Nephron progenitor cell (in vitro differentiated cells): Measurements from ENCODE around the gene KIAA1217.

Experiments used
- DNase-seq: peaks from one replicate; pipeline ENCODE4 v3.0.0; 2021
- H3K27ac Mint-ChIP-seq: 2 replicates; pipeline ENCODE4 v1.8.0; 2021; ENCODE audit warnings: mild to moderate bottlenecking, moderate library complexity, mixed read lengths
- H3K27me3 Mint-ChIP-seq: 2 replicates; pipeline ENCODE4 v1.8.0; 2021; ENCODE audit warnings: mild to moderate bottlenecking, low read depth, mixed read lengths; ENCODE audit not compliant: poor library complexity
- H3K36me3 Mint-ChIP-seq: 2 replicates; pipeline ENCODE4 v1.8.0; 2021; ENCODE audit warnings: low read depth, mixed read lengths
- H3K4me1 Mint-ChIP-seq: 2 replicates; pipeline ENCODE4 v1.8.0; 2021; ENCODE audit warnings: mixed read lengths
- H3K4me3 Mint-ChIP-seq: 2 replicates; pipeline ENCODE4 v1.8.0; 2021; ENCODE audit warnings: mild to moderate bottlenecking, moderate library complexity, mixed read lengths
- H3K9me3 Mint-ChIP-seq: 2 replicates; pipeline ENCODE4 v1.8.0; 2021; ENCODE audit warnings: mild to moderate bottlenecking, moderate library complexity, mixed read lengths
- TF ChIP-seq, protein P1 (sequence below): fragments of 200-600 bp; sonication (generic); IDR thresholded peaks from 2 replicates; pipeline ENCODE4 v1.5.0; 2021; ENCODE audit warnings: antibody characterized with exemption

The KIAA1217 gene

DNA sequence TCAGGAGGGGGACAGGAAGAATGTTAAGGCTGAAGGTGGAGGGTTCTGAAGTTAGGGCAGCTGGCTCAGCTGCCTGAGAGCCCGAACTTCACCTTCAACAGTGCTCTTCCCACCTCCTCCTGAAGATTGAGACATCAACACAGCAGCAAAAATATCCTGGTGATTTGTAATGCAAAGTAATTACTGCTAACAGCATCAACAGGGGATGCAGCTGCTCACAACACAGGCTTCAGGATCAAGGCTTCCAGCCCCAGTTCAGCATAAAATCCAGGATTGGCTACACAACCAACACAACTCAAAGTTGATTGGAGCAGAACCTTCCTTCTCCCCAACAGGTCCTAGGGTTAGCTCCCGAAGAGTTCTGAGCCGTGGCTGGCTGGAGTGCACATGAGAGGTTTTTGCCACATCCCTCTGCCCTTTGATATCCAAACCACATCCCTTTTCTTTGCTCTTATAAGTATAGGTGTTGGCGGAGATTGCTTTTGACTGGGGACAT is 242.4 kb downstream of the KIAA1217 start:
- Mint-ChIP-seq H3K27ac (peak overlapping the region; percentile 79), H3K4me3 (no peak overlapping the region), H3K9me3 (no peaks in the 10 kb centered on the region), H3K4me1 (peaks cover 50% of the 10 kb centered on the region), H3K36me3 (peaks cover 24% of the 10 kb centered on the region), H3K27me3 (no peaks in the 10 kb centered on the region)
- DNase-seq: no peak
- TF ChIP-seq, protein P1, sequence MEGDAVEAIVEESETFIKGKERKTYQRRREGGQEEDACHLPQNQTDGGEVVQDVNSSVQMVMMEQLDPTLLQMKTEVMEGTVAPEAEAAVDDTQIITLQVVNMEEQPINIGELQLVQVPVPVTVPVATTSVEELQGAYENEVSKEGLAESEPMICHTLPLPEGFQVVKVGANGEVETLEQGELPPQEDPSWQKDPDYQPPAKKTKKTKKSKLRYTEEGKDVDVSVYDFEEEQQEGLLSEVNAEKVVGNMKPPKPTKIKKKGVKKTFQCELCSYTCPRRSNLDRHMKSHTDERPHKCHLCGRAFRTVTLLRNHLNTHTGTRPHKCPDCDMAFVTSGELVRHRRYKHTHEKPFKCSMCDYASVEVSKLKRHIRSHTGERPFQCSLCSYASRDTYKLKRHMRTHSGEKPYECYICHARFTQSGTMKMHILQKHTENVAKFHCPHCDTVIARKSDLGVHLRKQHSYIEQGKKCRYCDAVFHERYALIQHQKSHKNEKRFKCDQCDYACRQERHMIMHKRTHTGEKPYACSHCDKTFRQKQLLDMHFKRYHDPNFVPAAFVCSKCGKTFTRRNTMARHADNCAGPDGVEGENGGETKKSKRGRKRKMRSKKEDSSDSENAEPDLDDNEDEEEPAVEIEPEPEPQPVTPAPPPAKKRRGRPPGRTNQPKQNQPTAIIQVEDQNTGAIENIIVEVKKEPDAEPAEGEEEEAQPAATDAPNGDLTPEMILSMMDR: no peak

GRCh38 chr10:24452030-24452429 is 243.1 kb downstream of the KIAA1217 start:
- no peak overlapping the region for H3K27ac Mint-ChIP-seq
- no peaks in the 10 kb centered on the region for H3K27me3 Mint-ChIP-seq
- TF ChIP-seq, protein P1: no peak
- peaks cover 17% of the 10 kb centered on the region for H3K36me3 Mint-ChIP-seq
- no peaks in the 10 kb centered on the region for H3K9me3 Mint-ChIP-seq
- H3K4me3 Mint-ChIP-seq: no peak overlapping the region
- no peak for DNase-seq
- peaks cover 54% of the 10 kb centered on the region for H3K4me1 Mint-ChIP-seq

DNA sequence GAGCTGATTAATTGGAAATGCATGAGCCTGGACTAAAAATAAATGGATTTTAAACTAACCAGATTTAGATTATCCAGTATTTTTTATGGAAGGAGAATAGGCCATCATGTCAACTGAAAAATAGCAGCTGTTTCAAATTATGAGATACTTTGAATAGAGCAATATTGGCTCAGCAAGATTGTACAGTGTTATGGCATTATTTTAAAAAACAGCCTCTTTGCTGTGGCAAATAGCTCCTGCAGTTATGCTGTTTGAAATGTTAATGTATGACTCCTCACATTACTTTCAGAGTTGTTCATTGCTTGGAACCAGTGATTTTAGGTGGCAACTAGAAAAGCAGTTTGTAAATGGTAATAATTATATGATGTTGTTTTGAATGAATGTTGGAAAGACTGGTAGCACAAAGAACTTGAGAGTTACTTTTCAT is 244.5 kb downstream of the KIAA1217 start:
- TF ChIP-seq, protein P1: no peak
- Mint-ChIP-seq H3K4me3 (no peak overlapping the region), H3K36me3 (peaks cover 13% of the 10 kb centered on the region), H3K4me1 (peaks cover 67% of the 10 kb centered on the region), H3K27me3 (no peaks in the 10 kb centered on the region), H3K9me3 (no peaks in the 10 kb centered on the region), H3K27ac (no peak overlapping the region)
- no peak for DNase-seq

- H3K4me3 Mint-ChIP-seq: no peak overlapping the region
- peaks cover 16% of the 10 kb centered on the region for H3K36me3 Mint-ChIP-seq
- TF ChIP-seq, protein P1: no peak
- H3K27ac Mint-ChIP-seq: no peak overlapping the region
- H3K4me1 Mint-ChIP-seq: peaks cover 63% of the 10 kb centered on the region
- H3K27me3 Mint-ChIP-seq: no peaks in the 10 kb centered on the region
- no peak for DNase-seq
- H3K9me3 Mint-ChIP-seq: no peaks in the 10 kb centered on the region
Observed at GRCh38 chr10:24453973-24454372, 245.0 kb downstream of the KIAA1217 start.

GRCh38 chr10:24455447-24455846 is 246.5 kb downstream of the KIAA1217 start:
- TF ChIP-seq, protein P1: no peak
- Mint-ChIP-seq H3K27ac (peak overlapping the region; percentile 68), H3K4me3 (no peak overlapping the region)

GRCh38 chr10:24456322-24456721 is 247.4 kb downstream of the KIAA1217 start:
- H3K27ac Mint-ChIP-seq: peak overlapping the region; percentile 60
- no peak overlapping the region for H3K4me3 Mint-ChIP-seq
- peaks cover 56% of the 10 kb centered on the region for H3K4me1 Mint-ChIP-seq
- H3K36me3 Mint-ChIP-seq: peaks cover 31% of the 10 kb centered on the region
- TF ChIP-seq, protein P1: no peak
- no peak for DNase-seq
- H3K9me3 Mint-ChIP-seq: no peaks in the 10 kb centered on the region
- H3K27me3 Mint-ChIP-seq: no peaks in the 10 kb centered on the region

More at GRCh38 chr10:24455447-24455846, 246.5 kb downstream of the KIAA1217 start:
- H3K9me3 Mint-ChIP-seq: no peaks in the 10 kb centered on the region
- peaks cover 61% of the 10 kb centered on the region for H3K4me1 Mint-ChIP-seq
- H3K27me3 Mint-ChIP-seq: no peaks in the 10 kb centered on the region
- DNase-seq: no peak
- H3K36me3 Mint-ChIP-seq: peaks cover 23% of the 10 kb centered on the region
